GM23338 (cell line): ENCODE measurements around the gene DYNLT2B. TPM values are rescaled to one million over a fixed set of nuclear protein-coding genes. Genes with fewer than 3 reads are reported as not detected.

Source experiments
- ATAC-seq: fragments of 200-7000 bp; cut with Tn5 transposase; 3 replicates; pipeline ENCODE4 v1.9.1; 2020
- DNase-seq: peaks from one replicate; pipeline ENCODE4 v3.0.0-alpha.2; 2015; ENCODE audit warnings: low spot score
- H2AFZ ChIP-seq: fragments of 200-600 bp; sonication (generic); 2 replicates; pipeline ENCODE4 v1.8.0; 2016; ENCODE audit warnings: antibody characterized with exemption, mild to moderate bottlenecking, moderate library complexity
- H3F3A ChIP-seq: fragments of 200-600 bp; sonication (generic); replicated peaks from 2 replicates; pipeline ENCODE4 v1.8.0; 2017; ENCODE audit warnings: antibody characterized with exemption, mixed run types, low read depth
- H3K27ac ChIP-seq: fragments of 200-600 bp; sonication (generic); 2 replicates; pipeline ENCODE4 v1.6.1; 2016; ENCODE audit warnings: low read depth
- H3K27me3 ChIP-seq: fragments of 200-600 bp; sonication (generic); 2 replicates; pipeline ENCODE4 v1.8.0; 2016; ENCODE audit warnings: mild to moderate bottlenecking, mixed run types, moderate library complexity; ENCODE audit not compliant: insufficient read depth
- H3K36me3 ChIP-seq: fragments of 200-600 bp; sonication (generic); 2 replicates; pipeline ENCODE4 v1.8.0; 2016; ENCODE audit warnings: mild to moderate bottlenecking; ENCODE audit not compliant: insufficient read depth
- H3K4me1 ChIP-seq: fragments of 200-600 bp; sonication (generic); 2 replicates; pipeline ENCODE4 v1.8.0; 2016; ENCODE audit warnings: mild to moderate bottlenecking, moderate library complexity; ENCODE audit not compliant: insufficient read depth
- H3K4me2 ChIP-seq: fragments of 200-600 bp; sonication (generic); 2 replicates; pipeline ENCODE4 v1.7.1; 2017; ENCODE audit warnings: mixed run types
- H3K4me3 ChIP-seq: fragments of 200-600 bp; sonication (generic); 2 replicates; pipeline ENCODE4 v1.6.1; 2016; ENCODE audit warnings: mixed run types
- H3K79me2 ChIP-seq: fragments of 200-600 bp; sonication (generic); replicated peaks from 2 replicates; pipeline ENCODE4 v1.8.0; 2017; ENCODE audit warnings: mild to moderate bottlenecking; ENCODE audit not compliant: insufficient read depth
- H3K9me2 ChIP-seq: fragments of 200-600 bp; sonication (generic); 2 replicates; pipeline ENCODE4 v1.8.0; 2017; ENCODE audit not compliant: insufficient read depth
- H4K20me1 ChIP-seq: fragments of 200-600 bp; sonication (generic); replicated peaks from 2 replicates; pipeline ENCODE4 v1.8.0; 2017; ENCODE audit warnings: mild to moderate bottlenecking; ENCODE audit not compliant: insufficient read depth
- H3K27ac Mint-ChIP-seq: 2 replicates; pipeline ENCODE4 v1.8.0; 2020; ENCODE audit warnings: inconsistent platforms, mild to moderate bottlenecking, moderate library complexity, mixed read lengths
- H3K27me3 Mint-ChIP-seq: 3 replicates; pipeline ENCODE4 v1.8.0; 2022; ENCODE audit warnings: low read depth, mild to moderate bottlenecking, moderate library complexity, mixed read lengths, inconsistent platforms; ENCODE audit not compliant: insufficient read depth, poor library complexity
- H3K36me3 Mint-ChIP-seq: 3 replicates; pipeline ENCODE4 v1.8.0; 2021; ENCODE audit warnings: low read depth, mild to moderate bottlenecking, inconsistent platforms, moderate library complexity, mixed read lengths
- H3K4me1 Mint-ChIP-seq: 3 replicates; pipeline ENCODE4 v1.8.0; 2020; ENCODE audit warnings: mild to moderate bottlenecking, inconsistent platforms, mixed read lengths
- H3K4me3 Mint-ChIP-seq: 3 replicates; pipeline ENCODE4 v1.8.0; 2021; ENCODE audit warnings: moderate library complexity, mild to moderate bottlenecking, inconsistent platforms, mixed read lengths
- H3K9me3 Mint-ChIP-seq: 3 replicates; pipeline ENCODE4 v1.8.0; 2020; ENCODE audit warnings: moderate library complexity, mild to moderate bottlenecking, inconsistent platforms, mixed read lengths
- CREB1 ChIP-seq: fragments of 250-450 bp; sonication (Bioruptor Pico); IDR thresholded peaks from 2 replicates; pipeline ENCODE4 v1.5.0; 2020; ENCODE audit warnings: low read depth, mild to moderate bottlenecking, moderate library complexity
- POLR2AphosphoS5 ChIP-seq: IDR thresholded peaks from 2 replicates; pipeline ENCODE4 v1.6.1; 2016; ENCODE audit warnings: antibody characterized with exemption, low read depth
- STAT1 ChIP-seq: IDR thresholded peaks from one replicate; pipeline ENCODE4 v1.6.1; 2016; ENCODE audit warnings: antibody characterized with exemption; ENCODE audit not compliant: unreplicated experiment
- ZNF114 ChIP-seq: fragments of 250-450 bp; sonication (Bioruptor Pico); IDR thresholded peaks from 2 replicates; pipeline ENCODE4 v1.5.0; 2020; ENCODE audit warnings: mild to moderate bottlenecking, moderate library complexity
- ZNF331 ChIP-seq: fragments of 250-450 bp; sonication (Bioruptor Pico); IDR thresholded peaks from 2 replicates; pipeline ENCODE4 v1.5.0; 2020; ENCODE audit warnings: low read depth, mild to moderate bottlenecking, moderate library complexity
- polyA plus RNA-seq: library from polyadenylated mRNA; unstranded; fragments of >200 nt; fragmentation: Nextera tagmentation; extraction: Ambion mirVana; gene quantifications from 2 replicates; pipeline ENCODE4 v1.2.1, GENCODE V29; 2016
- total RNA-seq: library from RNA; depleted of rRNA; stranded (reverse); fragments of >200 nt; shearing (Covaris generic); gene quantifications from 2 replicates; pipeline ENCODE4 v1.2.3, GENCODE V29; 2014
- TF ChIP-seq, protein P1 (sequence below): IDR thresholded peaks from one replicate; pipeline ENCODE4 v1.6.1; 2018; ENCODE audit warnings: antibody characterized with exemption; ENCODE audit not compliant: unreplicated experiment
- TF ChIP-seq, protein P2 (sequence below): IDR thresholded peaks from 2 replicates; pipeline ENCODE4 v1.6.1; 2016; ENCODE audit warnings: antibody characterized with exemption
- TF ChIP-seq, protein P3 (sequence below), 2 experiments: fragments of 200-600 bp in 1 of 2; sonication (generic) in 1 of 2; conservative IDR thresholded peaks; 2 replicates each; pipeline versions ENCODE4 v1.5.1 to v1.6.1; 2016 to 2017; ENCODE audit warnings: antibody characterized with exemption in 2 of 2, low read depth in 2 of 2, mild to moderate bottlenecking in 2 of 2, moderate library complexity in 1 of 2

Gene DYNLT2B
- total and polyA plus RNA-seq, 2 experiments from 2014 or later: 11.3 to 42.7 TPM

DNA sequence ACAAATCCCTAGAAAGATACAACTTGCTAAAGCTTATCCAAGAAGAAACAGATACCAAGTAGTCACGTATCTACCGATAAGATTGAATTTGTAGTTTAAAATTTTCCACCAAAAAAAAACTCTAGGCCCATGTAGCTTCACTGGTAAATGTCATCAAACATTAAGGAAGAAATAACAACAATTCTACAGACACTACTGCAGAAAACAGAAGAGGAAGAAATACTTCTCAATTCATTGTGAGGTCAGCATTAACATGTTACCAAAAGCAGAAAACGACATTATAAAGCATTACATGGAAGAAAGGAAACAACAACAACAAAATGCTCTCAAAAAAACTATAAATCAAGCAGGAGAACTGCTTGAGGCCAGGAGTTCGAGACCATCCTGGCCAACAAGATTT lies 47.7 kb upstream of the DYNLT2B start:
- ATAC-seq (no peak), DNase-seq (no peak)
- no peak overlapping the region for H3K4me2 ChIP-seq
- Mint-ChIP-seq H3K27me3 (peaks cover 3% of the 10 kb centered on the region), H3K36me3 (peaks cover 57% of the 10 kb centered on the region), H3K4me1 (no peaks in the 10 kb centered on the region), H3K27ac (no peak overlapping the region), H3K4me3 (no peak overlapping the region), H3K9me3 (no peaks in the 10 kb centered on the region)
- no peaks in the 10 kb centered on the region for H3K27me3 ChIP-seq
- H4K20me1 ChIP-seq: peaks cover 5% of the 10 kb centered on the region; the same call in 1 of the 2 replicates
- H3K79me2 ChIP-seq: peaks cover 7% of the 10 kb centered on the region; the same call in 1 of the 2 replicates
- H3K4me3 ChIP-seq: no peak overlapping the region
- H2AFZ ChIP-seq: no peak overlapping the region
- H3K4me1 ChIP-seq: peaks cover 4% of the 10 kb centered on the region; the same call in 1 of the 2 replicates
- TF ChIP-seq STAT1 (no peak), POLR2AphosphoS5 (no peak)
- TF ChIP-seq, protein P1, sequence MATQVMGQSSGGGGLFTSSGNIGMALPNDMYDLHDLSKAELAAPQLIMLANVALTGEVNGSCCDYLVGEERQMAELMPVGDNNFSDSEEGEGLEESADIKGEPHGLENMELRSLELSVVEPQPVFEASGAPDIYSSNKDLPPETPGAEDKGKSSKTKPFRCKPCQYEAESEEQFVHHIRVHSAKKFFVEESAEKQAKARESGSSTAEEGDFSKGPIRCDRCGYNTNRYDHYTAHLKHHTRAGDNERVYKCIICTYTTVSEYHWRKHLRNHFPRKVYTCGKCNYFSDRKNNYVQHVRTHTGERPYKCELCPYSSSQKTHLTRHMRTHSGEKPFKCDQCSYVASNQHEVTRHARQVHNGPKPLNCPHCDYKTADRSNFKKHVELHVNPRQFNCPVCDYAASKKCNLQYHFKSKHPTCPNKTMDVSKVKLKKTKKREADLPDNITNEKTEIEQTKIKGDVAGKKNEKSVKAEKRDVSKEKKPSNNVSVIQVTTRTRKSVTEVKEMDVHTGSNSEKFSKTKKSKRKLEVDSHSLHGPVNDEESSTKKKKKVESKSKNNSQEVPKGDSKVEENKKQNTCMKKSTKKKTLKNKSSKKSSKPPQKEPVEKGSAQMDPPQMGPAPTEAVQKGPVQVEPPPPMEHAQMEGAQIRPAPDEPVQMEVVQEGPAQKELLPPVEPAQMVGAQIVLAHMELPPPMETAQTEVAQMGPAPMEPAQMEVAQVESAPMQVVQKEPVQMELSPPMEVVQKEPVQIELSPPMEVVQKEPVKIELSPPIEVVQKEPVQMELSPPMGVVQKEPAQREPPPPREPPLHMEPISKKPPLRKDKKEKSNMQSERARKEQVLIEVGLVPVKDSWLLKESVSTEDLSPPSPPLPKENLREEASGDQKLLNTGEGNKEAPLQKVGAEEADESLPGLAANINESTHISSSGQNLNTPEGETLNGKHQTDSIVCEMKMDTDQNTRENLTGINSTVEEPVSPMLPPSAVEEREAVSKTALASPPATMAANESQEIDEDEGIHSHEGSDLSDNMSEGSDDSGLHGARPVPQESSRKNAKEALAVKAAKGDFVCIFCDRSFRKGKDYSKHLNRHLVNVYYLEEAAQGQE: no peak
- no peaks in the 10 kb centered on the region for H3K9me2 ChIP-seq
- peaks cover 17% of the 10 kb centered on the region for H3K36me3 ChIP-seq
- H3F3A ChIP-seq: 0 out of 2 replicates have a peak, but pooled peaks cover 3% of the 10 kb centered on the region
- peak overlapping the region; percentile 34; the same call in 1 of the 2 replicates for H3K27ac ChIP-seq

DNA sequence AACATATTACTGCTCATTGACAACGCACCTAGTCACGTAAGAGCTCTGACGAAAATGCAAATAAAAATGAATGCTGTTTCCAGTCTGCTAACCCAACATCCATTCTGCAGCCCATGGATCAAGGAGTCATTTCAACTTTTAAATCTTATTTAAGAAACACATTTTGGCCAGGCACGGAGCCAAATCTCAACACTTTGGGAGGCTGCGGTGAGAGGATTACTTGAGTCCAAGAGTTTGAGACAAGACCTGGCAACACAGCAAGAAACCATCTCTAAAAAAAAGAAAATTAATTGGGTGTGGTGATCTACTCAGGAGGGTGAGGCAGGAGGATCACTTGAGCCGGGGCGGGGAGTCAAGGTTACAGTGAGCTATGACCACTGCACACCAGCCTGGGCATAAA lies 42.5 kb upstream of the DYNLT2B start:
- Histone ChIP-seq H3K27ac (no peak overlapping the region), H3K9me2 (no peaks in the 10 kb centered on the region), H4K20me1 (peaks cover 14% of the 10 kb centered on the region; the same call in 1 of the 2 replicates), H3K4me1 (peaks cover 4% of the 10 kb centered on the region; the same call in 1 of the 2 replicates), H3K27me3 (no peaks in the 10 kb centered on the region), H2AFZ (no peak overlapping the region), H3K36me3 (peaks cover 21% of the 10 kb centered on the region), H3K4me3 (no peak overlapping the region), H3F3A (no peaks in the 10 kb centered on the region), H3K4me2 (no peak overlapping the region), H3K79me2 (peaks cover 7% of the 10 kb centered on the region; the same call in 1 of the 2 replicates)
- Mint-ChIP-seq H3K4me3 (no peak overlapping the region), H3K27me3 (peaks cover 5% of the 10 kb centered on the region), H3K9me3 (no peaks in the 10 kb centered on the region), H3K27ac (no peak overlapping the region), H3K36me3 (peaks cover 74% of the 10 kb centered on the region), H3K4me1 (no peaks in the 10 kb centered on the region)
- no peak for DNase-seq
- ATAC-seq: no peak
- TF ChIP-seq ZNF331 (CRISPR knock-in tag): no peak
- TF ChIP-seq, protein P2, sequence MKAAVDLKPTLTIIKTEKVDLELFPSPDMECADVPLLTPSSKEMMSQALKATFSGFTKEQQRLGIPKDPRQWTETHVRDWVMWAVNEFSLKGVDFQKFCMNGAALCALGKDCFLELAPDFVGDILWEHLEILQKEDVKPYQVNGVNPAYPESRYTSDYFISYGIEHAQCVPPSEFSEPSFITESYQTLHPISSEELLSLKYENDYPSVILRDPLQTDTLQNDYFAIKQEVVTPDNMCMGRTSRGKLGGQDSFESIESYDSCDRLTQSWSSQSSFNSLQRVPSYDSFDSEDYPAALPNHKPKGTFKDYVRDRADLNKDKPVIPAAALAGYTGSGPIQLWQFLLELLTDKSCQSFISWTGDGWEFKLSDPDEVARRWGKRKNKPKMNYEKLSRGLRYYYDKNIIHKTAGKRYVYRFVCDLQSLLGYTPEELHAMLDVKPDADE: no peak
- TF ChIP-seq POLR2AphosphoS5: no peak
- no peak for TF ChIP-seq CREB1
- TF ChIP-seq STAT1: no peak
- TF ChIP-seq, protein P3, sequence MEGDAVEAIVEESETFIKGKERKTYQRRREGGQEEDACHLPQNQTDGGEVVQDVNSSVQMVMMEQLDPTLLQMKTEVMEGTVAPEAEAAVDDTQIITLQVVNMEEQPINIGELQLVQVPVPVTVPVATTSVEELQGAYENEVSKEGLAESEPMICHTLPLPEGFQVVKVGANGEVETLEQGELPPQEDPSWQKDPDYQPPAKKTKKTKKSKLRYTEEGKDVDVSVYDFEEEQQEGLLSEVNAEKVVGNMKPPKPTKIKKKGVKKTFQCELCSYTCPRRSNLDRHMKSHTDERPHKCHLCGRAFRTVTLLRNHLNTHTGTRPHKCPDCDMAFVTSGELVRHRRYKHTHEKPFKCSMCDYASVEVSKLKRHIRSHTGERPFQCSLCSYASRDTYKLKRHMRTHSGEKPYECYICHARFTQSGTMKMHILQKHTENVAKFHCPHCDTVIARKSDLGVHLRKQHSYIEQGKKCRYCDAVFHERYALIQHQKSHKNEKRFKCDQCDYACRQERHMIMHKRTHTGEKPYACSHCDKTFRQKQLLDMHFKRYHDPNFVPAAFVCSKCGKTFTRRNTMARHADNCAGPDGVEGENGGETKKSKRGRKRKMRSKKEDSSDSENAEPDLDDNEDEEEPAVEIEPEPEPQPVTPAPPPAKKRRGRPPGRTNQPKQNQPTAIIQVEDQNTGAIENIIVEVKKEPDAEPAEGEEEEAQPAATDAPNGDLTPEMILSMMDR (conservative IDR thresholded peaks at IDR 0.05; ENCODE audit: low read depth in 2 of 2): no peak
- no peak for TF ChIP-seq ZNF114 (CRISPR knock-in tag)
- TF ChIP-seq, protein P1: no peak
